Spleen (tissue), 7 donors: ENCODE measurements around the gene SELL.
"Not testable (repeated sequence)": the region's sequence is repeated elsewhere in the genome, so short reads cannot be mapped to it uniquely, and the experiment has no call there.

ENCODE experiments used
- CTCF ChIP-seq, 11 experiments: fragments of 200-600 bp in 7 of 11; fragments of 450-650 bp in 4 of 11; sonication (generic) in 4 of 11; IDR thresholded peaks in 8 of 11; conservative IDR thresholded peaks in 3 of 11; 1 replicate in 7 of 11; 2 replicates in 4 of 11; pipeline versions ENCODE4 v1.4.0 to v1.8.0; 2016 to 2021; ENCODE audit warnings: antibody characterized with exemption in 11 of 11, inconsistent platforms in 4 of 11, mild to moderate bottlenecking in 1 of 11
- POLR2A ChIP-seq, 3 donors: fragments of 450-650 bp; IDR thresholded peaks; one replicate each; pipeline ENCODE4 v1.5.1; 2017; ENCODE audit warnings: antibody characterized with exemption in 3 of 3, mild to moderate bottlenecking in 1 of 3
- donor health status: DM: no; HTN: no; CAD: no; lungs with moderate emphysema.
- donor health status: DM: no; HTN: no; CAD: no.
- donor health status: DM: no; HTN: no; CAD: no.

- not testable (repeated sequence) for TF ChIP-seq CTCF (IDR thresholded peaks at IDR 0.05 in 8 of 11, conservative IDR thresholded peaks at IDR 0.05 in 3 of 11); POLR2A (IDR thresholded peaks at IDR 0.05)
Measured at GRCh38 chr1:169658777-169659176, 52.6 kb downstream of the SELL start.
